Endothelial cell of umbilical vein (primary cell): ENCODE results near the gene MYO1C.

Source experiments
- CTCF ChIP-seq, 2 donors: IDR thresholded peaks; 1 replicate in 1 of 2; 2 replicates in 1 of 2; pipeline ENCODE4 v1.5.1; 2011; ENCODE audit warnings: low read length in 2 of 2, mild to moderate bottlenecking in 2 of 2, moderate library complexity in 2 of 2, control low read depth in 1 of 2, inconsistent platforms in 1 of 2, low read depth in 1 of 2; ENCODE audit not compliant: insufficient read depth in 1 of 2; ENCODE audit errors: extremely low read depth in 1 of 2
- EZH2 ChIP-seq: IDR thresholded peaks from 2 replicates; pipeline ENCODE4 v1.6.1; 2012; ENCODE audit warnings: borderline replicate concordance, low read depth, mild to moderate bottlenecking, moderate library complexity, low read length, inconsistent platforms; ENCODE audit not compliant: severe bottlenecking
- MYC ChIP-seq: IDR thresholded peaks from one replicate; pipeline ENCODE4 v1.6.1; 2011; ENCODE audit warnings: mild to moderate bottlenecking, low read depth, low read length

- TF ChIP-seq CTCF (IDR thresholded peaks at IDR 0.05; ENCODE audit: extremely low read depth in 1 of 2, insufficient read depth in 1 of 2, low read depth in 1 of 2, low read length in 2 of 2) = no peak
- no peak for TF ChIP-seq EZH2
- no peak for TF ChIP-seq MYC
Observed at GRCh38 chr17:1438593-1439083, 53.8 kb downstream of the MYO1C start.
